GM18498 (cell line): Measurements from ENCODE around the gene CASP8.

Experiments
- ATAC-seq: cut with Tn5 transposase; IDR thresholded peaks from one replicate; pipeline ENCODE4 v1.9.1; 2021; ENCODE audit warnings: mild to moderate bottlenecking, moderate library complexity; ENCODE audit not compliant: unreplicated experiment

CASP8 gene

GRCh38 chr2:201242571-201243277 is 17.6 kb upstream of the CASP8 start:
- ATAC-seq = no peak

GRCh38 chr2:201244829-201245228 is 15.5 kb upstream of the CASP8 start:
- ATAC-seq = no peak

GRCh38 chr2:201246280-201246679 is 14.1 kb upstream of the CASP8 start:
- ATAC-seq = no peak

GRCh38 chr2:201248288-201248844 is 12.0 kb upstream of the CASP8 start:
- no peak for ATAC-seq

- no peak for ATAC-seq
These were observed 10.4 kb upstream of the CASP8 start for GRCh38 chr2:201249889-201250288.

- no peak for ATAC-seq
These were observed 9.6 kb upstream of the CASP8 start for GRCh38 chr2:201250741-201251140.

- ATAC-seq = no peak
These were observed 6.1 kb upstream of the CASP8 start for GRCh38 chr2:201254081-201254730.

GRCh38 chr2:201255408-201256033 is 4.8 kb upstream of the CASP8 start:
- no peak for ATAC-seq

GRCh38 chr2:201256082-201256481 is 4.3 kb upstream of the CASP8 start:
- no peak for ATAC-seq

- peak; percentile 52 for ATAC-seq
These were observed 2.9 kb upstream of the CASP8 start for GRCh38 chr2:201257381-201257955.

GRCh38 chr2:201257956-201258665 is 2.2 kb upstream of the CASP8 start:
- peak; percentile 75 for ATAC-seq

- no peak for ATAC-seq
These were observed 1.4 kb upstream of the CASP8 start for GRCh38 chr2:201258666-201259615.

- no peak for ATAC-seq
These were observed 1.1 kb downstream of the CASP8 start for GRCh38 chr2:201261471-201261870.

- ATAC-seq = no peak
These were observed 1.6 kb downstream of the CASP8 start for GRCh38 chr2:201261906-201262305.

GRCh38 chr2:201262718-201263117 is 2.4 kb downstream of the CASP8 start:
- no peak for ATAC-seq

GRCh38 chr2:201263779-201264178 is 3.4 kb downstream of the CASP8 start:
- no peak for ATAC-seq

GRCh38 chr2:201264472-201265173 is 4.3 kb downstream of the CASP8 start:
- no peak for ATAC-seq

- no peak for ATAC-seq
These were observed 6.3 kb downstream of the CASP8 start for GRCh38 chr2:201266629-201267028.
